GM18508 (cell line): ENCODE data around the gene FNDC3B.

ENCODE experiments used
- ATAC-seq: cut with Tn5 transposase; IDR thresholded peaks from one replicate; pipeline ENCODE4 v1.9.1; 2021; ENCODE audit warnings: moderate number of reproducible peaks; ENCODE audit not compliant: insufficient read depth, unreplicated experiment

FNDC3B gene

DNA sequence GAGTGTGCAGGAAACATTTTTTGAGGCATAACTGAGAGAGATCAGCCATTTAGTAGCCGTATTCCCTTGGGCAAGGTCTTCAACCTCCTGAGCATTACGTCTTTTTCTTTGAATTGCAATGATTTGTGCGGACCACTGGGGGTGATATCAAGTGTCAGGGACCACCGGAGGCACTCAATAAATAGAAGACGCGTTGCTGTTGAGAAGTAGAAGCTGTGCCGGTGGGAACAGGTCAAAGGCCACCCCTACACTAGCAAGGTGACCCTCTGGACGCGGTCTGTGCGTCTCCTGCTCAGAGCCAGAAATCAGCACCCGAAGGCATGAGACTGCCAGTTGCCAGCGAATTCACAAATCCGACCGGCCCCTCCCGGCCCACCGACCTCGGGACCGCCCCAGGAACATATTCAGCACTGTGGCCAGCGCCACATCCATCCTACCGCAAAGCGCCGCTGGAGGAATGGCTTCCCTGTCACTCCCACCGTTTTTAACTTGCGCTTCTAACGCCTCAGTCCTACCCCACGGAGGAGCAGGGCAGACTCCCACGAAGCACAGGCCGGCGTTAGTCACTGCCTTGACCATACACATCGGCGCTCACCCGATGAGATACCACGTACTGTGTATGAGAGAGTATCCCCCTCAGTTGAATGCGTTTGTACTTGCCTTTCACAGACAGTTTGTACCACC, 410.2 kb downstream of the FNDC3B start:
- no peak for ATAC-seq
